OCI-M2 (cell line): Measurements from ENCODE around the gene PAPLN.
"Not testable (repeated sequence)": the region's sequence is repeated elsewhere in the genome, so short reads cannot be mapped to it uniquely, and the experiment has no call there.

Experiments used
- DNase-seq: peaks from one replicate; lab custom pipeline; 2025; ENCODE audit not compliant: unreplicated experiment; lab: John Stamatoyannopoulos, UW

The PAPLN gene

DNA sequence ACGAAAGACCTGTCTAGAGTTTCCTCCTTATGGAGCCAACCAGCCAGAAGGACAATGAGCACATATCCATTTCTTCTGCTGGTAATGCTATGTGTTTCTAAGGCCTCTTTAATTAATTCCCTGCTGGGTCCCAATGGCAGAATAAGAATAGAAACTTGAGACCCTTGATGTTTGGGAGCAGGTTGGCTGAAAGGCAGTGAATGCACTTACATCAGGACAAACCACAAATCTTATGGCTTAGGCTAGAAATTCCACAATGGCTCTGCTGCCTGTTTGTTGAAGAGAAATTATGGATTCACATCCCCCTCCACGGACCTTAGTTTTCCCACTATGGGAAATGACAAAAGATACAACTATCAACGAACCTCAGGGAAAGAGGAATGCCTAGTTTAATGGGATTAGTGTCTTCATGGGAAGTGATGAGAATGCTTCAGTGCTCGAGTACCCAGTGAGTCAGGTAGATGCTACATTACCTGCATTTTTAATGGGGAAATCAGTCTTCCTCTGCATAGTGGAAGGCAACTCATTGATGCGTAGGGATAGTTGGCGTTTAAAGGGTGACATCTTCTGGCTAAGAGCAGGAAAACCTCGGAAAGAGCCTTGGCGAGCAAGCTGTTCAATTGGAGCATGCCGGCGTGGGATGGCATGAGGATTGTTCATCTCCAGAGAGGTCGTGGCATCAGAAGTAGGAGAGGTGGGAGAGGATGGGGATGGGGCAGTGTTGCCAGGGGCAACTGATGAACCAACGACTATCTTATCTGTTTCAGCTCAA, 46.5 kb downstream of the PAPLN start:
- no peak for DNase-seq

DNA sequence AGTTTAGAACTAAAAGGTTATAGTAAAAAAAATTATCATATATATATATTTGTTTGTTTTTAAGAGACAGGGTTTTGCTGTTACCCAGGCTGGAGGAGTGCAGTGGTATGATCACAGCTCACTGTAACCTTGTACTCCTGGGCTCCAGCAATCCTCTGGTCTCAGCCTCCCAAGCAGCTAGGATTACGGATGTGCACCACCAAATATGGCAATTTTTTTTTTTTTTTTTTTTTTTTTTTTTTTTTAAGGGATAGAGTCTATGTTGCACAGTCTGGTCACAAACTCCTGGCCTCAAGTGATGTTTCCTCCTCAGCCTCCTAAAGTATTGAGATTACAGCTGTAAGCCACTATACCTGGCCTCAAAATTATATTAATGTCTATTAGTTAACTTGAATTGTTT, 48.7 kb downstream of the PAPLN start:
- DNase-seq: no peak

DNA sequence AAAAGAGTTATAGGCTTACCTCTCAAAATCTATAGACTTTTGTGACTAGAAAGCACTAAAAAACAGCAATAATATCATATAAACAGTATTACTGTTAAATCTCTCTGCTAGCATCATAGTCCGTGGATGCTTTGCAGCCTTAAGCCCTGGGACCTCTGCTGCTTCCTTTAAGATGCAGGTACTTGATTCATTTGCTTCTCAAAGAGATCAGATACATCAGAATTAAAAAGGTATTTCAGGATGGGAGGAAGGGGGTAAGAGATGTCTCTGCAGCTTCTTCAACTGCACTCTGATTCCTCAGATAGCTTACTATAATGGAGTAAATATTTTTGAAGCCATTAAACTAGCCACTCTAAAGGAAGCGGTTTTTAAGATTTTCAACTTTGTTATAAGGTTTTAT, 49.3 kb downstream of the PAPLN start:
- no peak for DNase-seq

DNA sequence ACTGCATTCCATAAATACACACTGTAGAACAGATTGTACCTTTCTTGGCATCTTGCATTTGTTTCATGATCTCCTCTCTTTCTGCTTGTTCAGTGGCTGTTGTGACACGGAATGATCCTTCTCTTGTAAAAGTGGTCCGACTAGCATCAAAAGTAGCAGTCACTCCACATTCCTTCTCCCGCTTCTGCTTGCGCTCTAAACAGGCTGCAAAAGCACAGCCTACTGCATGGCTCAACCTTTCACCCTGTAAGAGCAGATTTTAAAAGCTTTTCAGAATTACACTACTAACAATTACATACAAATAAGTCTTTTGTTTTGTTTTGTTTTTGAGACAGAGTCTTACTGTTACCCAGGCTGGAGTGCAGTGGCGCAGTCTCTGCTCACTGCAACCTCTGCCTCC, 49.8 kb downstream of the PAPLN start:
- no peak for DNase-seq

DNA sequence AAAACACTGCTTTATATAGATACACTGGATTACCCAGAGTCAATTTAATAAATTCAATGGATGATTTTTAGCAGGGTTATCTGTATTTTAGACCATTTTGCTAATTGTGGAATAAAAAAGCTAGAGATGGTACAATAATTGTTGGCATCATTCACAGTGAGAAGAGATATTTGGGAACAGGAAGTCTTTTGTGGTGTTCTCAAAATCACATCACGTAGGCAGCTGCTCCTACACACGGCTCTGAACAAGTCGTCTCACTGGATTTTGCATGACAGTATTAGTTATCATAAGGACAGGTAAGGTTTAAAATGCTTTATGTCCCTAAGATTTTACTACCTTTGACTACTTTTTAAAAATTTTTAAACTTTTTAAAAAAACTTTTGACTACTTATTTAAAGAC, 52.0 kb downstream of the PAPLN start:
- no peak for DNase-seq

DNA sequence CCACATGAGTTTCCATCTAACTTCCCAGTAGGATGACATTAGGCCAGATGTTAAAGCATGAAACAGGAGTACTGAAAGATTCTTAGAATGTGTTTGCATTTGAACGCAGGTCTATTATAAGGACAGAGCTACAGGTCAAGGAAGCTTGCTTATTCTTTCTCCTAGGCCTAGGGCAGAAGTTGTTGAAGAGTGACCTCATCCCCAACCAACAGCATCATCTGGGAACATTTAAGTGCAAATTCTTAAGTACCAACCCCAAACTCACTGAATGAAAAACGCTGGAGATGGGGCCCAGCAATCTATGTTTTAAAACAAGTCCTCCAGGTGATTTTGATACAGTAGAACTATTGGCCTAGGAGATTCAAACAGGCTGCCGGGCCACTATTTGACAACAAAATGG, 52.4 kb downstream of the PAPLN start:
- no peak for DNase-seq

DNA sequence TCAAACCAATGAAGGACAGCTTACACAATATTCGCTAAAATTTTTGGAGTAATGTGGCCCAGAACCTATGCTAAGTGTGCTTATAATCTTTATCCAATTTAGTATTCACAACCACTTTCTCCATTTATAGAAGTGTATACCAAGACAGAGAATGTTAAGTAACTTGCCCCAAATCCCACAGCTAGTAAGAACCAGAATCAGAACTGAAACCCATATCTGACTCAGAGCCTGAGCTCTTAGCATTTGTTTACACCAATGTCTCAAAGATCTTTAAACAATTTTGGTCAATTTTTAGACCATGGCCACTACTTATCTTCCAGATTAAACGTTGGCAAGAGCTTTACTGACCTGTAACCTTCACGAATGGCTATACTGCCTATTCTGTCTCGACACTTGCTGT, 53.0 kb downstream of the PAPLN start:
- DNase-seq: no peak

DNA sequence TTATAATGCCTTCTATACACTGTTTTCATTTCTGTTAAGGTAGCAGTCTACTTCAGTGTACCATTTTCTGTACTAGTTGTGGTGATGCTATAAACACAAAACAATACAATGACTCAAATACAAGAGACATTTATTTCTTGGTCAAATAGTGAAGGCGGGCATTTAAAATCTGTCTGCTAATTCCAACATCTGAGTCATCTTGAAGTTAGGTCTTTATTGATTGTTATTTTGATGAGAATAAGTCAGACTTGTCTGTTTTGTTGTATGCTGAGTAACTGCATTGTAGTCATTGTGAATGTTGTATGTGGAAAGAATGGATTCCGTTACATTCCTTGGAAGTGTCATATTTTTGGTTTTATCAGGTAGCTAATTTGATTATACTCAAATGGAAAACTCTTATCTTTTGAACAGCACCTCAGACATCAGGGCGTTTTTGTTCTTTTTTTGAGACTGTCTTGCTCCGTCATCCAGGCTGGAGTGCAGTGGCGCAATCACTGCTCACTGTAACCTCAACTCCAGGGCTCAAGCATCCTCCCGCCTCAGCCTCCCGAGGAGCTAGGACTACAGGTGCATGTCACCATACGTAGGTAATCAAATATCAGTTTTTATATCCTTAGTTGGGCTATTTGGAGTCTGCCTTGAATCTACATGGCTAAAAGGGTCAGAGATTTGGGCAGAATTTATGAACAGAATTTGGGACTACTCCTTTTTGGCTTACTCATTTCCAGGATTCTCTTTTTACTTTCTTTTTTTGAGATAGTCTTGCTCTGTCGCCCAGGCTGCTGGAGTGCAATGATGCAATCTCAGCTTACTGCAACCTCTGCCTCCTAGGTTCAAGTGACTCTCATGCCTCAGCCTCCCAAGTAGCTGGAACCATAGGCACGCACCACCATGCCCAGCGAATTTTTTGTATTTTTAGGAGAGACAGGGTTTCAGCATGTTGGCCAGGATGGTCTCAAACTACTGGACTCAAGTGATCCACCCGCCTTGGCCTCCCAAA, 56.8 kb downstream of the PAPLN start:
- DNase-seq: no peak

DNA sequence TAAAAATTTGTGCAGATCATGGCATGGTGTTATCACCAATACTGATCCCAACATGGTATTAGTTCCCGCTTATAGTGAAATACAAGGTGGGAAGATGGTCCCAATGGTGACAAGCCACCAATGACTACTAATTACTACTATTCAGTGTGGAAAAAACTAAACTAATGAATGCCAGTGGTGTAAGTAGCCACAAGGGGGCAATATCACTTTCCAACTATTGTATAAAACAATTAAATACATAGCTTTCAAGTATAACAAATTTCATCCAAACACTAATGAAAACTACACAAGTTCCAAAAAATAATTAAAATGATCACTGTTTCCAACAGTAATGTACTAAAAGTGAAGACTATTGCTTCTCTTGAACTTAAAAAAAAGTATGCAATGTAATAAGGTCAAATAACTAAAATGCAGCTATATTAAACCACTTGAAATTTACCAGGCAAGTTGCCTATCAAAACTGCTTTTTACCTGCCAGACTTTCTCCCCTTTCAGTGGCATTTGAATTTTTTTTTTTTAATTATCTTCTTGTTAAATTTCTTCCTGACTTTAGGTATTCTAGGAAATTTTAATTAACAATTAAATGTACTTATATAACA, 58.0 kb downstream of the PAPLN start:
- DNase-seq: peak; percentile 13

DNA sequence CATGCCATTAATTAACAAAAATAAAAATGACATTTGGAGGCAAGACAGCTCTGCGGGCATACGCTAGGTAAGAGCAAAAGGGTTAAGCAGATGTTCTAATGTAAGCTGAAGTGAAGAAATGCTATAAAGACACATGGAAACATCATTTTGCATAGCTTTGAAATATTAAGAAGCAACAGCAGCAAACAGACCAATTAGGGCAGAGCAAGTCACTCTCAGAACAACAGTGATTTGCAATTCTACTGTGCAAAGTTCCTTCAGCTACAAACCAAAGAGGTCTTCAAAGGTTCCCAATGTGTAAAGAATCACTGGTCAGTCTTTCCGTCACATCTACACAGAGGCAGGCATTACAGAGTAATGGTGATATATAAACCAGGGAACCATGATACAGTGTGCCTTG, 68.2 kb downstream of the PAPLN start:
- no peak for DNase-seq

DNA sequence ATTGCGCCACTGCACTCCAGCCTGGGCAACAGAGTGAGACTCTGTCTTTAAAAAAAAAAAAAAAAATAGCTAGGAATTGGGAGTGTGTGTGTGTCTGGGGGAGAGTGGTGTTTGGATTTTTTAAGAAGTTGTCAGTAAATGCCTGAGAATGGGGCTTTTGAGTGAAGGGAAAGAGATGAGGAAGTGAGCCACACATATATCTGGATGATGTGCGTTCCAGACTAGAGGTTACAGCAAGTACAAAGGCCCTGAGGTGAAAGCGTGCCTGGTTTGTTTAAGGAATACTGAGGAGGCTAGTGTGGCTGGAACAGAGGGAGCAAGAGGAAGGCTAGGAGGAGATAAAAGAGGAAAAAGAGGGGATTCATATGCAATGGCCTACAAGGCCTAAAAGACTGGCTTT, 70.0 kb downstream of the PAPLN start:
- DNase-seq: no peak

DNA sequence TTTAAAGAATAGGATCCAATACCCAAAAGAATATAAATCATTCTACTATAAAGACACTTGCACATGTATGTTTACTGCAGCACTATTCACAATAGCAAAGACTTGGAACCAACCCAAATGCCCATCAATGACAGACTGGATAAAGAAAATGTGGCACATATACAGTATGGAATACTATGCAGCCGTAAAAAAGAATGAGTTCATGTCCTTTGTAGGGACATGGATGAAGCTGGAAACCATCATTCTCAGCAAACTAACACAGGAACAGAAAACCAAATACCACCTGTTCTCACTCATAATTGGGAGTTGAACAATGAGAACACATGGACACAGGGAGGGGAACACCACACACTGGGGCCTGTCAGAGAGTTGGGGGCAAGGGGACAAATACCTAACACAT, 71.9 kb downstream of the PAPLN start:
- DNase-seq: not testable (repeated sequence)

DNA sequence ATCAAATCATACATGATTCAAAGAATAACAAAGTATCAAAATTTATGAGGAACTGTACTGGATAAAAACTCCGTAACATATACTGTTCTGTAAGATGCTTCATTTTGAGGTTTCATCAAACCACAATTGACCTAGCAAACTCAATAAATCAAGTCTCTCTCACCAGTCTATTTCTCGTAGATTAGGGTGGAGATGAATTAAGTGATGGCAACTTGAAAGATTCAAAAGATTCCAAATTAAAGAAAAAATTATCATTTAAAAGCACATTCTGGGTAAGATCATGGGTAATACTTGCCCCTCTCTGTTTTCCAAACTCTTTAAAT, 74.4 kb downstream of the PAPLN start:
- no peak for DNase-seq

DNA sequence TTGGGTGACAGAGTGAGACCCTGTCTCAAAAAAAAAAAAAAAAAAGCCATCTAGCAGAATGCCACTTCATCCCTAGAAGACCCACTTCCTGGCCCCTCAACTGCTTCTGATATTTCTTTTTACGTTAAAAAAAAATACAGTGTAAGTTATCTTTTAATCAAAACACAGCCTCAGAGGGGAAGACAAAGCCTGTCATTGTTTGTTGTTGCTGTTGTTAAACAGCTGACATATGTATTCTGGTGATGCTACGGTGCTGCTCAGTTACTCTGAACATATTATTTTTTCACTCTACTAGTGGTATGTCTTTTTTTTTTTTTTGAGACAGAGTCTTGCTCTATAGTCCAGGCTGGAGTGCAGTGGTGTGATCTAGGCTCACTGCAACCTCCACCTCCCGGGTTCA, 75.4 kb downstream of the PAPLN start:
- no peak for DNase-seq

DNA sequence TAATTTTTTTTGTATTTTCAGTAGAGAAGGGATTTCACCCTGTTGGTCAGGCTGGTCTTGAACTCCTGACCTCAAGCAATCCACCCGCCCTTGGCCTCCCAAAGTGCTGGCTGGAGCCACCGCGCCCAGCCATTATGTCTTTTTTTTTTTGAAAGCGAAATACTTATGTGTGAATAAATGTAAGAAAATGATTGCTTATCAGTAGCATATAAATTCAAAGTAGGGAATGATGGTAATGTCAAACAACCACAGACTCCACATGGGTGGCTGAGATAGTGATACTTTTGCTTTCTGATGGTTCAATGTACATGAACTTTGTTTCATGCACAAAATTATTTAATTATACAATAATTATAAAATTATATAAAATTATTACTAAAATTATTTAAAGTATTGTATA, 75.8 kb downstream of the PAPLN start:
- DNase-seq: no peak

DNA sequence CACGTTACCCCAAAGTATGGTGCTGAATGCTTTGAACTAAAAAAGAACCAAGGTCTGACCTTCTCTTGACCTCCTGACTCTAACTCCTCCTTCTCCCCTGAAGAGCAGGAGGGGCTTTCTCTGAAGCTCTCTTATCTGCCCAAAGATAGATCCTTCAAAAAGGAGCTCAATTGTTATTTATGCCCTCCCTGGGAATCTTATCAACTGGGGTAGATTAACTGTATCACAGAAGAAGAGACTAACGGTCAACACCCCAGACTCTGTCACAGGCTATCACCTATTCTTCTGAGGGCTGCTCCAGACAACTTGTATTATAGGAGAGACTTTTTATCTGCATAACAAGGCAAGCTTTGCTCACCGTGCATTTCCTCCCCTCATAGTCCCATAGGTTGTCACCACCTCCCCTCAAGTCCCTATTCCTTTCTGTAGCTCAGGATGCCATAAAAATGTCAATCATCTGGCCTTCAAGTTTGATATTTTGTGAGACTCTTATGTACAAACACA, 86.6 kb downstream of the PAPLN start:
- no peak for DNase-seq
